ENCODE measurements around the gene GABBR1. TPM values are rescaled to one million over a fixed set of nuclear protein-coding genes. Genes with fewer than 3 reads are reported as not detected.

Gene GABBR1
- total RNA-seq, 1 experiment from 2014 or later, result 146 TPM

- H3K4me1 ChIP-seq (ENCODE audit: insufficient read depth, low read length), result no peaks in the 10 kb centered on the region
- H3K79me2 ChIP-seq (ENCODE audit: insufficient read depth, low read length), result no peaks in the 10 kb centered on the region
- Mint-ChIP-seq H3K27me3 (ENCODE audit: low read depth) (peaks cover 5% of the 10 kb centered on the region), H3K27ac (no peak overlapping the region), H3K4me3 (no peak overlapping the region), H3K9me3 (peaks cover 0 to 2% of the 10 kb centered on the region in 2 experiments; a peak in 2 of 5 replicates), H3K4me1 (peaks cover 4 to 13% of the 10 kb centered on the region in 2 experiments), H3K36me3 (ENCODE audit: insufficient read depth in 1 of 3, low read depth in 3 of 3) (no peaks in the 10 kb centered on the region; a peak in 1 of 7 replicates)
- H2BK15ac ChIP-seq (ENCODE audit: low read depth, low read length), result no peak overlapping the region
- H3K9me3 ChIP-seq (ENCODE audit: control insufficient read depth, low read depth, low read length), result no peaks in the 10 kb centered on the region
- H4K5ac ChIP-seq (ENCODE audit: insufficient read length, low read depth, low read length), result no peak overlapping the region
- no peak overlapping the region for H3K4ac ChIP-seq (ENCODE audit: low read depth, low read length)
- no peak overlapping the region for H2BK120ac ChIP-seq (ENCODE audit: low read depth, low read length, poor library complexity, severe bottlenecking)
- H3K4me2 ChIP-seq (ENCODE audit: insufficient read depth, insufficient read length, low read length), result no peak overlapping the region
- no peak overlapping the region for H3T11ph ChIP-seq (ENCODE audit: low read length)
- H4K8ac ChIP-seq (replicated peaks; ENCODE audit: insufficient read length, low read depth, low read length), result no peak overlapping the region
- no peak overlapping the region for H2AK5ac ChIP-seq (ENCODE audit: insufficient read length, low read length)
- H3K27ac ChIP-seq (ENCODE audit: insufficient read length, low read depth, low read length), result no peak overlapping the region
- H3K18ac ChIP-seq (ENCODE audit: insufficient read length, low read depth, low read length), result no peak overlapping the region
- no peak overlapping the region for H2AFZ ChIP-seq (ENCODE audit: low read length)
- peak; percentile 24 for DNase-seq
- H3K56ac ChIP-seq (ENCODE audit: insufficient read length, low read depth, low read length), result no peak overlapping the region
- H3K23ac ChIP-seq (ENCODE audit: insufficient read length, low read depth, low read length), result no peak overlapping the region
- no peak overlapping the region for H4K91ac ChIP-seq (ENCODE audit: insufficient read length, low read depth, low read length)
- no peak overlapping the region for H3K14ac ChIP-seq (ENCODE audit: insufficient read depth, low read length)
- no CpG with 5 or more reads among the region's 4 CpGs for WGBS (ENCODE audit: extremely low coverage, insufficient read length, low lambda C conversion rate)
- TF ChIP-seq CTCF (conservative IDR thresholded peaks at IDR 0.05), result 0 out of 3 replicates have a peak, but pooled peaks have one; percentile 12
- no peak overlapping the region for H2BK5ac ChIP-seq (ENCODE audit: insufficient read length, low read length)
- no peaks in the 10 kb centered on the region for H3K79me1 ChIP-seq (ENCODE audit: insufficient read depth, low read depth, low read length, poor library complexity, severe bottlenecking)
- no peak overlapping the region for H2BK12ac ChIP-seq (ENCODE audit: insufficient read length, low read depth, low read length)
- no peak overlapping the region for H2BK20ac ChIP-seq (ENCODE audit: low read depth, low read length, poor library complexity, severe bottlenecking)
- no peaks in the 10 kb centered on the region for H4K20me1 ChIP-seq (ENCODE audit: control insufficient read depth, insufficient read depth, insufficient read length)
- H3K9ac ChIP-seq (ENCODE audit: extremely low read depth, insufficient read length, low read length), result no peak overlapping the region
- no peaks in the 10 kb centered on the region for H3K27me3 ChIP-seq (ENCODE audit: insufficient read depth, low read length)
- H3K23me2 ChIP-seq (ENCODE audit: insufficient read length, low read depth, low read length, poor library complexity, severe bottlenecking), result no peaks in the 10 kb centered on the region
These were observed 122.8 kb downstream of the GABBR1 start for GRCh38 chr6:29510202-29510601.

Other genes with a start within 250 kb of the GABBR1 start
- gene OR12D2, start 237.6 kb downstream of the GABBR1 start, total RNA-seq (2021), result not detected in 2 replicates
- gene OR12D1, start 218.3 kb downstream of the GABBR1 start, total RNA-seq (2021), result not detected in 2 replicates
- not detected in 2 replicates for gene OR10C1, start 193.9 kb downstream of the GABBR1 start, total RNA-seq (2021)
- not detected in 2 replicates for gene OR11A1, start 176.1 kb downstream of the GABBR1 start, total RNA-seq (2021)
- gene OR2H1, start 176.0 kb downstream of the GABBR1 start, total RNA-seq (2021), result not detected in 2 replicates
- not detected in 2 replicates for gene MAS1L, start 145.2 kb downstream of the GABBR1 start, total RNA-seq (2021)
- gene UBD, start 73.5 kb downstream of the GABBR1 start, total RNA-seq (2021), result not detected in 2 replicates
- not detected in 2 replicates for gene OR2H2, start 48.1 kb downstream of the GABBR1 start, total RNA-seq (2021)
- 0.55 and 0.83 TPM in 2 replicates for gene MOG, start 23.9 kb upstream of the GABBR1 start, total RNA-seq (2021)
- 1.4 and 1.7 TPM in 2 replicates for gene ZFP57, start 48.0 kb upstream of the GABBR1 start, total RNA-seq (2021)
- 7.0 and 7.4 TPM in 2 replicates for gene HLA-F, start 90.3 kb upstream of the GABBR1 start, total RNA-seq (2021)
- 2.7 and 2.9 TPM in 2 replicates for gene HLA-G, start 194.6 kb upstream of the GABBR1 start, total RNA-seq (2021)